Adipocyte (in vitro differentiated cells): Measurements from ENCODE around the gene CBX5.
A peak's percentile ranks its signal among the peaks of the same experiment; 100 is the strongest.

Experiments used
- DNase-seq: peaks from one replicate; pipeline ENCODE4 v3.0.0-alpha.2; 2015; ENCODE audit warnings: low read depth
- H3K27me3 ChIP-seq: replicated peaks from 2 replicates; pipeline ENCODE4 v1.7.0; 2013; ENCODE audit warnings: mild to moderate bottlenecking, low read length, moderate library complexity; ENCODE audit not compliant: control insufficient read depth, insufficient read depth
- H3K36me3 ChIP-seq: 2 replicates; pipeline ENCODE4 v1.7.0; 2013; ENCODE audit warnings: low read length, mild to moderate bottlenecking, moderate library complexity; ENCODE audit not compliant: control insufficient read depth, insufficient read depth, severe bottlenecking
- H3K4me1 ChIP-seq: 2 replicates; pipeline ENCODE4 v1.7.0; 2013; ENCODE audit warnings: mild to moderate bottlenecking, low read length, moderate library complexity; ENCODE audit not compliant: control insufficient read depth, insufficient read depth
- H3K4me3 ChIP-seq: 2 replicates; pipeline ENCODE4 v1.7.0; 2013; ENCODE audit warnings: mild to moderate bottlenecking, low read length, moderate library complexity
- H3K9ac ChIP-seq: 2 replicates; pipeline ENCODE4 v1.7.0; 2013; ENCODE audit warnings: mild to moderate bottlenecking, low read length, moderate library complexity
- H3K9me3 ChIP-seq: 2 replicates; pipeline ENCODE4 v1.7.0; 2013; ENCODE audit warnings: mild to moderate bottlenecking, low read length, moderate library complexity; ENCODE audit not compliant: control insufficient read depth

Gene CBX5

DNA sequence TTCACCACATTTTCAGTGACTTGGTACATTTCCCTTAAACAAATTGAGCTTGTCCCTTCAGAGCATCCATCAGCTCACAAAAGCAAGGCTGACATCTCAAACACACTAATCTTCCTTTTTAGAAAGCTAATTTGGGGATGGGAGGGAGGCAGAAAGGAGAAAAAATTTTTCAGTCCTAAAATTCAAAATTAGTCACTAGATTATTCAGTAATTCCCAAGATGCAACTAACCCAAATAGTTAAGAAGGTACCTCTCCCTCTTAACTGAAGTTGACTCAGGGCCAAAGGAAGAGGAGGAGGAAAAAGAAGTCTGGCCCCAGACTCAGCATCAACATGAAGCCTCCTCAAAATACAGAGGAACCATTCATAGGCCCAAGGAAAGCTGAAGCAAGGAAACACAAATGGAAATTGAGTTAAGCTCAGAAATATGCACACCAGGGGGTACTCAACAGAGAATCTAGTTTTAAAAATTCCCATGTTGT is 21.7 kb downstream of the CBX5 start:
- Histone ChIP-seq H3K27me3 (no peaks in the 10 kb centered on the region), H3K4me3 (no peak overlapping the region), H3K9ac (peak overlapping the region; percentile 64), H3K4me1 (peaks cover 43% of the 10 kb centered on the region), H3K9me3 (no peaks in the 10 kb centered on the region), H3K36me3 (peaks cover 27% of the 10 kb centered on the region)
- peak; percentile 9 for DNase-seq

DNA sequence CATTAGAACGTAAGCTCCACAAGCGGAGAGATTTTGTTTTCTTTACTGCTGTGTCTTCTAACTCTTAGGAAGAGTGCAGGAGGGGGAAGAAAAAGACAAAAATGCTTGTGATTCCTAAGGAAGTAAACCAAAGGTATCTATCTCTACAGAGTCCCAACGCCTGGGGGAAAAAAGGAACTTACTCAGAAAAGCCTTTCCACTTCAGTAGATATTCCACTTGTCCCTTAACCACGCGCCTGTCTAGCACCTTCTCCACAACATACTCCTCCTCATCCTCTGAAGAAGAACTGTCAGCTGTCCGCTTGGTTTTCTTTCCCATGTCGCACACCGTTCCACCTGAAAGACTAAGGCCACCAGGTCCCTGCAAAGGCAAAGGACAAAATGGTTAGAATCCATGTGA is 22.6 kb downstream of the CBX5 start:
- Histone ChIP-seq H3K4me3 (no peak overlapping the region), H3K36me3 (peaks cover 29% of the 10 kb centered on the region)

DNA sequence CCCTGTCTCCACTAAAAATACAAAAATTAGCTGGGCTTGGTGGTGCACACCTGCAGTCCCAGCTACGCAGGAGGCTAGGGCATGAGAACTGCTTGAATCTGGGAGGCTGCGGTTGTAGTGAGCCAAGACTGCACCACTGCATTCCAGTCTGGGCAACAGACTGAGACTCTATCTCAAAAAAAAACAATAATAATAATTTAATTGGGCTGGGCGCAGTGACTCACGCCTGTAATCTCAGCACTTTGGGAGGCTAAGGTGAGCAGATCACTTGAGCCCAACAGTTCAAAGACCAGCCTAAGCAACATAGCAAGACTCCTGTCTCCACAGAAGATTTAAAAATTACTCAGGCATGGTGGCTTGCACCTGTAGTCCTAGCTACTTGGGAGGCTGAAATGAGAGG is 26.7 kb downstream of the CBX5 start:
- peaks cover 33% of the 10 kb centered on the region for H3K36me3 ChIP-seq
- H3K27me3 ChIP-seq: no peaks in the 10 kb centered on the region
- no peaks in the 10 kb centered on the region for H3K9me3 ChIP-seq
- no peak overlapping the region for H3K9ac ChIP-seq
- DNase-seq: no peak
- peaks cover 3% of the 10 kb centered on the region for H3K4me1 ChIP-seq
- no peak overlapping the region for H3K4me3 ChIP-seq

More for the DNA sequence above, 22.6 kb downstream of the CBX5 start:
- no peak for DNase-seq
- Histone ChIP-seq H3K27me3 (no peaks in the 10 kb centered on the region), H3K9ac (no peak overlapping the region), H3K4me1 (peaks cover 37% of the 10 kb centered on the region), H3K9me3 (no peaks in the 10 kb centered on the region)

DNA sequence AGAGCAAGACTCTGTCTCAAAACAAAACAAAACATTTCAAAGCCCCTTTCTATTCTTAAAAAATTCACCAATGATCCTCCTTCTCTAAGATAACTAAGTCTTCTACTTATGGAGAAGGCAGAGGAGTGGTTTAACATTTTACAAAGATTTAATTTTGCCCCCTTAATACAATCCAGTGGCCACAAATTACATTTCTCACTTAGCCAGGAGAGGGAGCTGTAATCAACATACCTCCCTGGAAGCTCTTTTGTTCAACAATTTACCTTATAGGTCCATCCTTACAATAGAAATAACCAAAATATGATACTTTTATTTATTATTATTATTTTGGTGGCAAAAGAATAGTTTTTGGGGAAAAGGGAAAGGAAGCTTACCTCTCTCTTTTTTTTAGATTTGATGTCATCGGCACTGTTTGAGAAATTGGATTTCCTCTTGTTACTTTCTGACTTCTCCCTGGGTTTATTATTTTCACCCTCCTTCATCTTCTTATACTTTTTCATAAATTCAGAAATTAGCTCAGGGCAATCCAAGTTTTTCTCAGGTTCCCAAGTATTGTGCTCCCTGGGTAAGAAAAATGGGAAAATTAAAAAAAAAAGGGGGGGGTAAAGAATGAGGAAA is 28.1 kb downstream of the CBX5 start:
- Histone ChIP-seq H3K27me3 (no peaks in the 10 kb centered on the region), H3K4me1 (no peaks in the 10 kb centered on the region), H3K9me3 (no peaks in the 10 kb centered on the region), H3K36me3 (peaks cover 26% of the 10 kb centered on the region), H3K9ac (no peak overlapping the region), H3K4me3 (no peak overlapping the region)
- peak; percentile 84 for DNase-seq

DNA sequence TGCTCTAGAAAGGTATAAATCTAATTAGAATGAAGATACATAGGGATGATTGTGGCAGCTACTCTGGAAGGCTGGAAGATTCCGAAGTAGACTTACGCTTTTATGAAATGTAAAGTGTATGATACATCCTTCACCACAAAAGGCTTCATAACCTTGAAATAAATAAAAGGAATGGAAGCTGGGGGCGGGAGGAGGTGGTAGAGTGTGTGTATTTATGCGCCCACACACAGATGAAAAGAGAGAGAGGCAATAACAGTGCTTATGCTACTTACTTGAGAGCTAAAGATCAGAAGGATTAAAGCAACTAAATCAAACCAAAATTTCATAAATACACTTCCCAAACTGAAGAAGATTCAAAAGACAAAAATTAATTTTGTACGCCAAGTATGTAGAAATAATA is 30.4 kb downstream of the CBX5 start:
- Histone ChIP-seq H3K4me3 (no peak overlapping the region), H3K4me1 (no peaks in the 10 kb centered on the region), H3K36me3 (peaks cover 17% of the 10 kb centered on the region), H3K27me3 (no peaks in the 10 kb centered on the region), H3K9ac (no peak overlapping the region), H3K9me3 (no peaks in the 10 kb centered on the region)
- DNase-seq: no peak

DNA sequence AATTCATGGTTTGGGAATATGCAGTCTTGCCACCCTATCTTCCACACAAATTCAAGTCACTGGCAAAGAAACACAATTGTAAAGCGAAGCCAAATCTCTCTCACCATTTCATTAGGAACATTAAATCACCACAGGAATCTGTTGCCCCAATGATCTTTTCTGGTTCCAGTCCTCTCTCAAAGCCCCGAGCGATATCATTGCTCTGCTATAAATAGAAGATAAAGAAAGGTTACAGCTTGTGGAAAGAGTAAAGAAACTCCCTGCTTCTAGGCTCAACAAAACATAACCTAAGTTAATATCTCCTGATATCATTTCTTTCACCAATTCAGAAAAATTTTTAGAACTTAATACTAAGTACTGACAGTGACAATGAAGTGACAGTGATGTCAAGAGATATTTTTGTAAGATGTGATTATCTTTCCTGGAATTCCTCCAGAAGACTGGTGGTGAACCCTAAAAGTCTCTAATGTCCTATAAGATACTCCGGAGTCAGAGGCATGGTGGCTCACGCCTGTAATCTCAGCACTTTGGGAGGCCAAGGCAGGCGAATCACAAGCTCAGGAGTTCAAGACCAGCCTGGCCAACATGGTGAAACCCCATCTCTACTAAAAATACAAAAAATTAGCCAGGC is 33.8 kb downstream of the CBX5 start:
- no peak for DNase-seq
- peaks cover 23% of the 10 kb centered on the region for H3K36me3 ChIP-seq
- no peaks in the 10 kb centered on the region for H3K9me3 ChIP-seq
- H3K4me1 ChIP-seq: no peaks in the 10 kb centered on the region
- no peak overlapping the region for H3K9ac ChIP-seq
- H3K27me3 ChIP-seq: no peaks in the 10 kb centered on the region
- no peak overlapping the region for H3K4me3 ChIP-seq

DNA sequence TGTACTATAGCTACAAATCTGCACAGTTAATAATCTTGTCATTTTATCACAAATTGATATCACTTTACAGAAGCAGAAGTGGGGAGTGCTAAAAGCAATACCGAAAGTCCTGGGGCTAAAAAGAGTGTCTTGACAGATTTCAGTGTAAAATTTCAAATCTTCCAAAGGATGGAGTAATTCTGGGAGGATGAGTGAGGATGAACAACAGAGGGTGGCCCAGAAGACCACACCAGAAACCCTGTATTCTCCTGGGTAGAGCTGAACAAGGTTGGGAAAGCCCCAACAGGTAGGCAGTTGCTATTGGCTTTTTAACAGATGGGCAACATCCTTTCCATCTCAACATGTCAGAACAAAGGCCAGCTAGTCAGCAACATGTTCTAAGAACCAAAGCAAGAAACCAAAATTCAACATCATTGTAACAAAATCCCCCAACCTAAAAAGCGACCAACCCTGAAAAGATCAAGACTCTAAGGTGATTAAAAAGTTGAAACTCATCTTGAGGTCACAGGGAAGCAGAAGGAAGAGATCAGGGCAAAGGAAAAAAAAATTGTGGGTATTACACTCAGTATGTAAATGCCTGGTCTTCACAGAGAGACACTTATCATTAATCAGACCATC is 38.8 kb downstream of the CBX5 start:
- Histone ChIP-seq H3K9me3 (no peaks in the 10 kb centered on the region), H3K27me3 (no peaks in the 10 kb centered on the region), H3K4me3 (no peak overlapping the region), H3K4me1 (peaks cover 5% of the 10 kb centered on the region), H3K9ac (no peak overlapping the region), H3K36me3 (peaks cover 25% of the 10 kb centered on the region)
- no peak for DNase-seq

DNA sequence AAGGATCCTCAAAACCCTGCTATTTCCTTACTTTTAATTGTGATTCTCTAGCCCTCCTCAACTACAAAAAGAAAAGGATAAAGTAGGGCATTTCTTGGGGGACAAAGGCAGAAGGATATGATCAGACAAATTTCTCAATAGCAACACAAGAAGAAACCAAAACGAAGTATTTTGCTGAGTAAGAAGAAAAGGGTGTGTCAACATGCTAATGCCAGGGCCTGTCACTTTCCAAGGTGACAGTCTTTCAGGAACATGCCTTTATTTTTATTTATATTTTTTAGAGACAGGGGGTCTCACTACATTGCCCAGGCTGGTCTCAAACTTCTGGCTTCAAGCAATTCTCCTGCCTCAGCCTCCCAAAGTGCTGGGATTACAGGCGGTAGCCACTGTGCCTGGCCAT is 39.8 kb downstream of the CBX5 start:
- H3K4me3 ChIP-seq: no peak overlapping the region
- no peaks in the 10 kb centered on the region for H3K27me3 ChIP-seq
- no peak overlapping the region for H3K9ac ChIP-seq
- no peak for DNase-seq
- H3K36me3 ChIP-seq: peaks cover 20% of the 10 kb centered on the region
- no peaks in the 10 kb centered on the region for H3K9me3 ChIP-seq
- peaks cover 5% of the 10 kb centered on the region for H3K4me1 ChIP-seq

DNA sequence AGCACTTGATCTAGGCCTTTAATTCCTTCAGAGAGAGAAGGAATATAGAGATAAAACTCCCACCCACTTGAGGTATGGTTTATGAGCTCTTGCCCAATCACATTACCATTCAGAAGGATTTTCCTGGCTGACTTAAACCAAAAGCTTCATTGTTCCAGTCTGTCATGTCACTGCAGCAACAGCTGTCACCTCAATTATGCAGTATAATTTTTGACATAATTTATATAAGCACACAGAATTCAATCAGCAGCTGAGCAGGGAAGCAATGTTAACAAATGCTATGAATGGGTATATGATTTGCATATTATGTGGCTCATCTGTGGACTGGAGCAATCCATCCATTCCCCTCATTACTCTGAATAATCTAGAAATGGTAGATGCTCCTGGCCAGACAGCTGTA is 40.3 kb downstream of the CBX5 start:
- Histone ChIP-seq H3K9me3 (no peaks in the 10 kb centered on the region), H3K36me3 (peaks cover 18% of the 10 kb centered on the region), H3K9ac (no peak overlapping the region), H3K27me3 (no peaks in the 10 kb centered on the region), H3K4me1 (peaks cover 5% of the 10 kb centered on the region), H3K4me3 (no peak overlapping the region)
- no peak for DNase-seq

DNA sequence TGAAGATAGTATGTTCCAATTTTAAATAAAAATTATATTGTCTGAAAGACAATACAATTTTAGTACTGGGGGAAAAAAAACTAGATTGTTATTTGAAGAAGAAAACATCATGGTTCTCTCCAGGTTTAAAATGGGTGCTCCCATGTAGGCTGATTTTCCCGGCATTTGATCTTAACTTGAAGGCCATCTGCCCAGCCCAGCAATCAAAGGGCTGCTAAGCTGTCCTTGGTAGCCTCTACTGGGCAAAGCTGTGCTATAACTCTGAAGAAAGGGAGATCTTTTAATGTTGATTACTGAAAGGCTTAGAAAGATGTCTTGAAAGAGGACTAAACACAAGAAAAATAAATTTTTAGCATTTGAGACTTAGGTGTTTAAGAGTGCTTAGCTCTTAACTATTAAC is 41.4 kb downstream of the CBX5 start:
- Histone ChIP-seq H3K9ac (no peak overlapping the region), H3K9me3 (no peaks in the 10 kb centered on the region), H3K4me3 (no peak overlapping the region), H3K27me3 (no peaks in the 10 kb centered on the region), H3K36me3 (peaks cover 18% of the 10 kb centered on the region), H3K4me1 (peaks cover 5% of the 10 kb centered on the region)
- no peak for DNase-seq

DNA sequence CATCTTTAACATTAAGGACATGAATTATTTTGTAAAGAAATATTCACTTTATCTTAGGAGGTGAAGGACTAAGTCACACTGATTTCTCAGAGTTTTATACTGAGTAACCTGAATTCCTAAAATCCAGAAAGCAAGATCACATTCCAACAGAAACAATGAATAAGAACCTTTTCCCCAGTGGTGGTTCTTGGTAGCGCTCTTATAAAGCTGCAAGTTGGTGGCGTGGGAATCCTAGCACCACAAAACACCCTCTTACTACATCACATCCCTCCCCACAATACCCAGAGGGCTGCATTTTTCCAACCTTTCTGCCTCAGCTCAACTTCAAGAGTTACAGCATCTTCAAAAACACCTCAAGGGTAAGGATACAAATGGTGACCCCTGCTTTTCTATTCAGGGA is 47.1 kb downstream of the CBX5 start:
- H3K4me1 ChIP-seq: peaks cover 22% of the 10 kb centered on the region
- no peaks in the 10 kb centered on the region for H3K9me3 ChIP-seq
- H3K36me3 ChIP-seq: no peaks in the 10 kb centered on the region
- no peak overlapping the region for H3K4me3 ChIP-seq
- no peak for DNase-seq
- no peak overlapping the region for H3K9ac ChIP-seq
- H3K27me3 ChIP-seq: no peaks in the 10 kb centered on the region
